Natural killer cell (primary cell): ENCODE measurements around the gene SPTLC3. TPM values are rescaled to one million over a fixed set of nuclear protein-coding genes. Genes with fewer than 3 reads are reported as not detected.

ENCODE experiments used
- ATAC-seq, 3 donors: fragments of 150-1000 bp in 2 of 3; fragments of 200-7000 bp in 1 of 3; cut with Tn5 transposase; 1 replicate in 1 of 3; 2 replicates in 2 of 3; pipeline ENCODE4 v1.10.0; 2021; ENCODE audit warnings: mild to moderate bottlenecking in 2 of 3, moderate library complexity in 2 of 3
- DNase-seq, 2 donors: peaks; one replicate each; pipeline versions ENCODE4 v3.0.0 to v3.0.0-alpha.2; 2013 to 2021; ENCODE audit warnings: mixed read lengths in 1 of 2
- H3K27ac ChIP-seq: one replicate; pipeline ENCODE4 v1.5.1; 2013; ENCODE audit warnings: mild to moderate bottlenecking, low read length
- H3K27me3 ChIP-seq: one replicate; pipeline ENCODE4 v1.6.1; 2013; ENCODE audit warnings: low read length; ENCODE audit not compliant: control insufficient read depth, insufficient read depth
- H3K36me3 ChIP-seq: one replicate; pipeline ENCODE4 v1.6.1; 2013; ENCODE audit warnings: low read length; ENCODE audit not compliant: control insufficient read depth, insufficient read depth
- H3K4me1 ChIP-seq: one replicate; pipeline ENCODE4 v1.6.1; 2013; ENCODE audit warnings: low read length; ENCODE audit not compliant: control insufficient read depth, insufficient read depth
- H3K4me3 ChIP-seq: one replicate; pipeline ENCODE4 v1.5.1; 2013; ENCODE audit warnings: low read length
- H3K9me3 ChIP-seq: one replicate; pipeline ENCODE4 v1.6.1; 2013; ENCODE audit warnings: low read length; ENCODE audit not compliant: control insufficient read depth, insufficient read depth
- H3K27ac Mint-ChIP-seq, 2 donors: one replicate each; pipeline ENCODE4 v1.8.0; 2022; ENCODE audit warnings: mild to moderate bottlenecking in 2 of 2, mixed read lengths in 2 of 2, moderate library complexity in 1 of 2
- H3K27me3 Mint-ChIP-seq, 2 donors: one replicate each; pipeline ENCODE4 v1.8.0; 2022; ENCODE audit warnings: low read depth in 2 of 2, mixed read lengths in 2 of 2
- H3K36me3 Mint-ChIP-seq: one replicate; pipeline ENCODE4 v1.8.0; 2022; ENCODE audit warnings: mixed read lengths
- H3K4me1 Mint-ChIP-seq, 2 donors: one replicate each; pipeline ENCODE4 v1.8.0; 2022; ENCODE audit warnings: mixed read lengths in 2 of 2
- H3K4me3 Mint-ChIP-seq: one replicate; pipeline ENCODE4 v1.8.0; 2022; ENCODE audit warnings: mild to moderate bottlenecking, moderate library complexity, mixed read lengths
- H3K9me3 Mint-ChIP-seq, 2 donors: one replicate each; pipeline ENCODE4 v1.8.0; 2022; ENCODE audit warnings: mixed read lengths in 2 of 2
- whole genome bisulfite sequencing: methylation state at CpG from one replicate; pipeline ENCODE4 v1.1.7; 2013; ENCODE audit warnings: missing lambda C conversion rate; ENCODE audit not compliant: insufficient coverage; 5-methylcytosine and 5-hydroxymethylcytosine counted together
- intact Hi-C: fragments of 100-400 bp; cut with micrococcal nuclease; formaldehyde crosslinking; loops from one replicate; pipeline ENCODE4 v1.14.2; 2022
- total RNA-seq, 4 donors: library from RNA; stranded (reverse); fragments of 120-200 nt in 1 of 4; gene quantifications; one replicate each; pipeline versions ENCODE4 v1.2.3 to v1.2.4, GENCODE V29; 2013 to 2022
- TF ChIP-seq, protein P1 (sequence below): fragments of 200-600 bp; IDR thresholded peaks from one replicate; pipeline ENCODE4 v1.8.0; 2022; ENCODE audit warnings: antibody characterized with exemption

Gene SPTLC3
- total RNA-seq, 3 donors from 2014 or later (not counting 1 experiment from before 2014, with no cell fraction given) = 1.5 to 4.6 (median 1.9) TPM

DNA sequence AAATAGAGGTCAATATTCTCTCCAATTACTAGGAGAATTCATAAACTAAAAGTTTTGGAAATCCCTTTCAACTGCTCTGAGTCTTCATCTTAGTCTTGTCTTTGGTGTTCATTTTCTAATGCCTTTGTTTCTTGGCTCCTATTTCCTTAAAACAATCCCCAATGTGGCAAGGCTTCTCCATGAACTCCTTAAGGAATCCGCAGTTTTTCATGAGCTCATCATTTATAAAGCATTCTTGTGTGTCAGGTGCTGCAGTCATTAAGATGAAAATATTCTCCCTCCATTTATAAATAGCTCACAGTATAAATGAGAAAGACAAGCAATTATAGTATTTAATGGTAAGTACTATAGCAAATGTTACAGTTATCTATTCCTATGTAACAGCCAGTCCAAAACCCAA is 4.6 kb downstream of the SPTLC3 start:
- intact Hi-C loops = no loop called here

DNA sequence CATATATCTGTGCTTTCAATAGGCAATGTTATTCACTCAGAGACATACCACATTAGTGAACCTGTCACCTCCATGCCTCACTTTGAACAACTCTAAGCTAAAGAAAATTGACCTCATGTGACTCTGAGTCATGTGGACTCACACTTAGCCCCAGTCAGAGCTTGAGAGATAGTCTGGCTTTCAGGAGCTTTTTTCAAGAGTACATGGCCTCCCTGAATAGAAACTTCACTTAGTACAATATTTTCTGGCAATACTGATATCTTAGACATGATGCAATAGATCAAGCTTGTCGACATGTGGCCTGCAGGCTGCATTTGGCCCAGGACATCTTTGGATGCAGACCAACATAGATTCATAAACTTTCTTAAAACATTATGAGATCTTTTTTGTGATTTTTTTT is 8.5 kb downstream of the SPTLC3 start:
- Mint-ChIP-seq H3K27me3 (no peaks in the 10 kb centered on the region), H3K27ac (no peak overlapping the region), H3K36me3 (peaks cover 13% of the 10 kb centered on the region), H3K9me3 (peaks cover 8 to 11% of the 10 kb centered on the region in 2 donors), H3K4me1 (peaks cover 12 to 18% of the 10 kb centered on the region in 2 donors), H3K4me3 (no peak overlapping the region)
- TF ChIP-seq, protein P1, sequence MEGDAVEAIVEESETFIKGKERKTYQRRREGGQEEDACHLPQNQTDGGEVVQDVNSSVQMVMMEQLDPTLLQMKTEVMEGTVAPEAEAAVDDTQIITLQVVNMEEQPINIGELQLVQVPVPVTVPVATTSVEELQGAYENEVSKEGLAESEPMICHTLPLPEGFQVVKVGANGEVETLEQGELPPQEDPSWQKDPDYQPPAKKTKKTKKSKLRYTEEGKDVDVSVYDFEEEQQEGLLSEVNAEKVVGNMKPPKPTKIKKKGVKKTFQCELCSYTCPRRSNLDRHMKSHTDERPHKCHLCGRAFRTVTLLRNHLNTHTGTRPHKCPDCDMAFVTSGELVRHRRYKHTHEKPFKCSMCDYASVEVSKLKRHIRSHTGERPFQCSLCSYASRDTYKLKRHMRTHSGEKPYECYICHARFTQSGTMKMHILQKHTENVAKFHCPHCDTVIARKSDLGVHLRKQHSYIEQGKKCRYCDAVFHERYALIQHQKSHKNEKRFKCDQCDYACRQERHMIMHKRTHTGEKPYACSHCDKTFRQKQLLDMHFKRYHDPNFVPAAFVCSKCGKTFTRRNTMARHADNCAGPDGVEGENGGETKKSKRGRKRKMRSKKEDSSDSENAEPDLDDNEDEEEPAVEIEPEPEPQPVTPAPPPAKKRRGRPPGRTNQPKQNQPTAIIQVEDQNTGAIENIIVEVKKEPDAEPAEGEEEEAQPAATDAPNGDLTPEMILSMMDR = no peak
- WGBS = 80% methylated on average over 1 of the region's 1 CpG
- no peak for ATAC-seq
- Histone ChIP-seq H3K27me3 (no peaks in the 10 kb centered on the region), H3K4me3 (no peak overlapping the region), H3K4me1 (no peaks in the 10 kb centered on the region), H3K9me3 (peaks cover 7% of the 10 kb centered on the region), H3K27ac (no peak overlapping the region), H3K36me3 (no peaks in the 10 kb centered on the region)
- intact Hi-C loops = no loop called here
- DNase-seq = no peak

More for the DNA sequence above, 4.6 kb downstream of the SPTLC3 start:
- WGBS = no CpG with 5 or more reads among the region's 1 CpG
- H3K36me3 Mint-ChIP-seq = peaks cover 7% of the 10 kb centered on the region
- H3K4me3 Mint-ChIP-seq = no peak overlapping the region
- TF ChIP-seq, protein P1 = no peak
- H3K4me1 ChIP-seq = peaks cover 11% of the 10 kb centered on the region
- H3K36me3 ChIP-seq = no peaks in the 10 kb centered on the region
- DNase-seq = no peak
- ATAC-seq = no peak
- peaks cover 0 to 3% of the 10 kb centered on the region in 2 donors for H3K9me3 Mint-ChIP-seq
- H3K4me3 ChIP-seq = no peak overlapping the region
- H3K27ac Mint-ChIP-seq = no peak overlapping the region
- H3K27me3 Mint-ChIP-seq = no peaks in the 10 kb centered on the region
- H3K9me3 ChIP-seq = no peaks in the 10 kb centered on the region
- H3K27ac ChIP-seq = no peak overlapping the region
- peaks cover 44 to 47% of the 10 kb centered on the region in 2 donors for H3K4me1 Mint-ChIP-seq
- no peaks in the 10 kb centered on the region for H3K27me3 ChIP-seq

GRCh38 chr20:13017883-13018535 is 9.2 kb downstream of the SPTLC3 start:
- TF ChIP-seq, protein P1 = no peak
- Mint-ChIP-seq H3K27me3 (no peaks in the 10 kb centered on the region), H3K36me3 (peaks cover 17% of the 10 kb centered on the region), H3K4me1 (peaks cover 10 to 11% of the 10 kb centered on the region in 2 donors), H3K4me3 (no peak overlapping the region), H3K27ac (no peak overlapping the region), H3K9me3 (peaks cover 11% of the 10 kb centered on the region in 2 donors)
- H3K27me3 ChIP-seq = no peaks in the 10 kb centered on the region
- H3K27ac ChIP-seq = no peak overlapping the region
- 88% methylated on average over 1 of the region's 2 CpGs for WGBS
- ATAC-seq = no peak
- DNase-seq = no peak
- H3K9me3 ChIP-seq = peaks cover 10% of the 10 kb centered on the region
- intact Hi-C loops = no loop called here
- no peaks in the 10 kb centered on the region for H3K4me1 ChIP-seq
- no peak overlapping the region for H3K4me3 ChIP-seq
- H3K36me3 ChIP-seq = no peaks in the 10 kb centered on the region
